Spinal cord (tissue), 10 donors: ENCODE measurements around the gene RAB31. TPM values are rescaled to one million over a fixed set of nuclear protein-coding genes. Genes with fewer than 3 reads are reported as not detected.
A peak's percentile ranks its signal among the peaks of the same experiment; 100 is the strongest.

Source experiments
- DNase-seq, 6 donors: peaks; one replicate each; pipeline versions ENCODE4 v3.0.0 to v3.0.0-alpha.2; 2013 to 2015; ENCODE audit warnings: low spot score in 6 of 6, low read depth in 4 of 6
- H3K27ac ChIP-seq: one replicate; pipeline ENCODE4 v1.5.1; 2013; ENCODE audit warnings: low read depth, low read length, control low read depth
- H3K27me3 ChIP-seq: one replicate; pipeline ENCODE4 v1.6.1; 2013; ENCODE audit warnings: low read length; ENCODE audit not compliant: control insufficient read depth, insufficient read depth
- H3K36me3 ChIP-seq: one replicate; pipeline ENCODE4 v1.6.1; 2013; ENCODE audit warnings: low read length; ENCODE audit not compliant: control insufficient read depth, insufficient read depth
- H3K4me1 ChIP-seq: one replicate; pipeline ENCODE4 v1.6.1; 2013; ENCODE audit warnings: low read length; ENCODE audit not compliant: control insufficient read depth, insufficient read depth
- H3K4me3 ChIP-seq: one replicate; pipeline ENCODE4 v1.5.1; 2013; ENCODE audit warnings: low read depth, low read length, control low read depth
- H3K9me3 ChIP-seq: one replicate; pipeline ENCODE4 v1.6.1; 2013; ENCODE audit warnings: low read length; ENCODE audit not compliant: control insufficient read depth, insufficient read depth
- WGBS: methylation state at CpG from one replicate; pipeline ENCODE4 v1.1.5; 2013; ENCODE audit warnings: missing lambda C conversion rate; ENCODE audit not compliant: insufficient coverage; 5-methylcytosine and 5-hydroxymethylcytosine counted together
- long read RNA-seq, 4 donors: transcript quantifications; one replicate each; lab custom pipeline, GENCODE V29; 2026
- polyA plus RNA-seq, 2 donors: library from polyadenylated mRNA; unstranded; fragments of 120-200 nt; gene quantifications; one replicate each; pipeline ENCODE4 v1.2.1, GENCODE V29; 2013; ENCODE audit not compliant: insufficient read length in 2 of 2
- total RNA-seq, 2 donors: library from RNA; depleted of rRNA in 1 of 2; stranded (reverse); fragments of 120-200 nt in 1 of 2; fragments of >200 nt in 1 of 2; gene quantifications; one replicate each; pipeline versions ENCODE4 v1.2.3 to v1.2.4, GENCODE V29; 2013 to 2014
- donor health status: healthy.

RAB31 gene
- total RNA-seq, result 10 to 100 TPM; 59.0 to 79.0 TPM
- polyA plus RNA-seq, result 100 to 1,000 TPM; 113 to 172 TPM
- long read RNA-seq, donor 1, full-length matches to known transcripts, result 87 of 154 reads
- long read RNA-seq, donor 1, partial matches to known transcripts, result 67 of 154 reads
- long read RNA-seq, donor 1, other reads (novel, unspliced or antisense), result 0 of 154 reads
- long read RNA-seq, donor 2, full-length matches to known transcripts, result 39 of 39 reads
- long read RNA-seq, donor 2, partial matches to known transcripts, result 0 of 39 reads
- long read RNA-seq, donor 2, other reads (novel, unspliced or antisense), result 0 of 39 reads
- long read RNA-seq, donor 3, full-length matches to known transcripts, result 55 of 55 reads
- long read RNA-seq, donor 3, partial matches to known transcripts, result 0 of 55 reads
- long read RNA-seq, donor 3, other reads (novel, unspliced or antisense), result 0 of 55 reads
- long read RNA-seq, donor 4, full-length matches to known transcripts, result 14 of 14 reads
- long read RNA-seq, donor 4, partial matches to known transcripts, result 0 of 14 reads
- long read RNA-seq, donor 4, other reads (novel, unspliced or antisense), result 0 of 14 reads

GRCh38 chr18:9708057-9708433 is at the start of gene RAB31:
Gene RAB31, plus strand, starts transcription at chr18:9708301. Its CDS starts 105 bp downstream, at chr18:9708406.
- peaks cover 21% of the 10 kb centered on the region for H3K4me1 ChIP-seq
- peak within 1 kb of the TSS; percentile 94 for H3K27ac ChIP-seq
- peak in 5 of 6 donors; percentile 44 to 87 (median 56) for DNase-seq
- peak within 1 kb of the TSS; percentile 78 for H3K4me3 ChIP-seq
- H3K27me3 ChIP-seq, result peaks cover 7% of the 10 kb centered on the region
- H3K36me3 ChIP-seq, result no peaks in the 10 kb centered on the region
- H3K9me3 ChIP-seq, result no peaks in the 10 kb centered on the region
- WGBS, result under 1% methylated on average over 59 of the region's 59 CpGs

GRCh38 chr18:9659499-9660375 is 48.4 kb upstream of the RAB31 start:
- Histone ChIP-seq H3K9me3 (peaks cover 2% of the 10 kb centered on the region), H3K4me3 (no peak overlapping the region), H3K4me1 (no peaks in the 10 kb centered on the region), H3K27me3 (no peaks in the 10 kb centered on the region), H3K27ac (no peak overlapping the region), H3K36me3 (no peaks in the 10 kb centered on the region)
- WGBS, result 94% methylated on average over 21 of the region's 24 CpGs
- DNase-seq, result peak in 1 of 6 donors; percentile 60

GRCh38 chr18:9661564-9661963 is 46.5 kb upstream of the RAB31 start:
- no peak for DNase-seq
- Histone ChIP-seq H3K27me3 (no peaks in the 10 kb centered on the region), H3K9me3 (peaks cover 2% of the 10 kb centered on the region), H3K27ac (no peak overlapping the region), H3K4me1 (no peaks in the 10 kb centered on the region), H3K36me3 (no peaks in the 10 kb centered on the region), H3K4me3 (no peak overlapping the region)
- WGBS, result 86% methylated on average over 1 of the region's 1 CpG

- DNase-seq, result no peak
- H3K27ac ChIP-seq, result no peak overlapping the region
- 96% methylated on average over 7 of the region's 8 CpGs for WGBS
- H3K27me3 ChIP-seq, result no peaks in the 10 kb centered on the region
- no peaks in the 10 kb centered on the region for H3K36me3 ChIP-seq
- H3K4me1 ChIP-seq, result no peaks in the 10 kb centered on the region
- peaks cover 2% of the 10 kb centered on the region for H3K9me3 ChIP-seq
- no peak overlapping the region for H3K4me3 ChIP-seq
Measured at GRCh38 chr18:9663377-9663776, 44.7 kb upstream of the RAB31 start.

- no peak overlapping the region for H3K4me3 ChIP-seq
- peaks cover 2% of the 10 kb centered on the region for H3K9me3 ChIP-seq
- no peaks in the 10 kb centered on the region for H3K4me1 ChIP-seq
- DNase-seq, result no peak
- no peaks in the 10 kb centered on the region for H3K36me3 ChIP-seq
- H3K27ac ChIP-seq, result no peak overlapping the region
- H3K27me3 ChIP-seq, result no peaks in the 10 kb centered on the region
- WGBS, result 26% methylated on average over 3 of the region's 3 CpGs
Measured at GRCh38 chr18:9665314-9665713, 42.8 kb upstream of the RAB31 start.

- WGBS, result 93% methylated on average over 2 of the region's 3 CpGs
- no peaks in the 10 kb centered on the region for H3K27me3 ChIP-seq
- DNase-seq, result no peak
- H3K9me3 ChIP-seq, result peaks cover 2% of the 10 kb centered on the region
- H3K4me3 ChIP-seq, result no peak overlapping the region
- H3K4me1 ChIP-seq, result no peaks in the 10 kb centered on the region
- no peaks in the 10 kb centered on the region for H3K36me3 ChIP-seq
- H3K27ac ChIP-seq, result no peak overlapping the region
Measured at GRCh38 chr18:9666548-9666947, 41.6 kb upstream of the RAB31 start.

GRCh38 chr18:9669016-9669415 is 39.1 kb upstream of the RAB31 start:
- no peak for DNase-seq
- no CpG with 5 or more reads among the region's 3 CpGs for WGBS
- H3K36me3 ChIP-seq, result no peaks in the 10 kb centered on the region

GRCh38 chr18:9671214-9671613 is 36.9 kb upstream of the RAB31 start:
- Histone ChIP-seq H3K36me3 (no peaks in the 10 kb centered on the region), H3K27ac (no peak overlapping the region), H3K4me3 (no peak overlapping the region), H3K27me3 (no peaks in the 10 kb centered on the region), H3K4me1 (no peaks in the 10 kb centered on the region), H3K9me3 (no peaks in the 10 kb centered on the region)
- WGBS, result 93% methylated on average over 6 of the region's 7 CpGs
- DNase-seq, result no peak

More at GRCh38 chr18:9669016-9669415, 39.1 kb upstream of the RAB31 start:
- H3K27ac ChIP-seq, result no peak overlapping the region
- no peak overlapping the region for H3K4me3 ChIP-seq
- H3K27me3 ChIP-seq, result no peaks in the 10 kb centered on the region
- no peaks in the 10 kb centered on the region for H3K4me1 ChIP-seq
- H3K9me3 ChIP-seq, result peaks cover 2% of the 10 kb centered on the region
